ENCODE data around the gene CEP85L.

The CEP85L gene

GRCh38 chr6:118667988-118668387 is 16.6 kb upstream of the CEP85L start:
- TF ChIP-seq ZNF70 (CRISPR knock-in tag; IDR thresholded peaks at IDR 0.05): no peak
- no peak for TF ChIP-seq TCF4 (CRISPR knock-in tag; IDR thresholded peaks at IDR 0.05; ENCODE audit: borderline replicate concordance)
- TF ChIP-seq PATZ1 (CRISPR knock-in tag; IDR thresholded peaks at IDR 0.05; ENCODE audit: borderline replicate concordance): no peak
- TF ChIP-seq CREB5 (CRISPR knock-in tag; IDR thresholded peaks at IDR 0.05; ENCODE audit: low read depth): no peak
- TF ChIP-seq OSR1 (CRISPR knock-in tag; IDR thresholded peaks at IDR 0.05): no peak
- no peak for TF ChIP-seq GLIS3 (CRISPR knock-in tag; IDR thresholded peaks at IDR 0.05)
- TF ChIP-seq ESRRG (CRISPR knock-in tag; IDR thresholded peaks at IDR 0.05): no peak
- no peak for TF ChIP-seq ZNF565 (CRISPR knock-in tag; conservative IDR thresholded peaks at IDR 0.05; ENCODE audit: low read depth)
- no peak for TF ChIP-seq ISL1 (CRISPR knock-in tag; IDR thresholded peaks at IDR 0.05)
- no peak for TF ChIP-seq TSHZ2 (CRISPR knock-in tag; IDR thresholded peaks at IDR 0.05)
- no peak for TF ChIP-seq TOX (CRISPR knock-in tag; IDR thresholded peaks at IDR 0.05; ENCODE audit: borderline replicate concordance)
- TF ChIP-seq, protein P1, sequence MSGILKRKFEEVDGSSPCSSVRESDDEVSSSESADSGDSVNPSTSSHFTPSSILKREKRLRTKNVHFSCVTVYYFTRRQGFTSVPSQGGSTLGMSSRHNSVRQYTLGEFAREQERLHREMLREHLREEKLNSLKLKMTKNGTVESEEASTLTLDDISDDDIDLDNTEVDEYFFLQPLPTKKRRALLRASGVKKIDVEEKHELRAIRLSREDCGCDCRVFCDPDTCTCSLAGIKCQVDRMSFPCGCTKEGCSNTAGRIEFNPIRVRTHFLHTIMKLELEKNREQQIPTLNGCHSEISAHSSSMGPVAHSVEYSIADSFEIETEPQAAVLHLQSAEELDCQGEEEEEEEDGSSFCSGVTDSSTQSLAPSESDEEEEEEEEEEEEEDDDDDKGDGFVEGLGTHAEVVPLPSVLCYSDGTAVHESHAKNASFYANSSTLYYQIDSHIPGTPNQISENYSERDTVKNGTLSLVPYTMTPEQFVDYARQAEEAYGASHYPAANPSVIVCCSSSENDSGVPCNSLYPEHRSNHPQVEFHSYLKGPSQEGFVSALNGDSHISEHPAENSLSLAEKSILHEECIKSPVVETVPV (CRISPR knock-in tag; IDR thresholded peaks at IDR 0.05): no peak
- no peak for TF ChIP-seq RARB (CRISPR knock-in tag; IDR thresholded peaks at IDR 0.05)
- TF ChIP-seq PPARA (CRISPR knock-in tag; IDR thresholded peaks at IDR 0.05; ENCODE audit: borderline replicate concordance): no peak
- no peak for TF ChIP-seq CSDC2 (CRISPR knock-in tag; IDR thresholded peaks at IDR 0.05)
- TF ChIP-seq ARNTL (CRISPR knock-in tag; IDR thresholded peaks at IDR 0.05; ENCODE audit: borderline replicate concordance, low read depth): no peak
- TF ChIP-seq ZNF8 (CRISPR knock-in tag; IDR thresholded peaks at IDR 0.05): no peak
- TF ChIP-seq ZFP3 (CRISPR knock-in tag; IDR thresholded peaks at IDR 0.05): no peak
- no peak for ATAC-seq

DNA sequence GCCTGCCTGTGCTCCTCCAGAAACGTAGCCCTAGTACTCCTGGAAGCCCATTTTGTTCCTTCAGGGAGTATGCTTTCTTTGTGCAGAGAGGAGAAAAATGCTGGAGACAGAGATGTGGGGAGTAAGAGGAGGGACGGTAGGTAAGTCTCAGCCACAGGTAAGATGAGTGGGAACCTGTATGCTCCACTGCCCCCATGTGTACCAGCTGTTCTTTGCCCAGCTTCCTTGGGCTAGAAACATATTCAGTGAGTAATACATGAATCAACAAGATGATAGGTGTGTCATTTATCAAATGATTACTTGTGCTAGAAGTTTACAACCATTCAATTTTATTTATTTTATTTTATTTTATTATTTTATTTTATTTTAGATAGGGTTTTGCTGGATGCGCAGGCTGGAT is 13.6 kb upstream of the CEP85L start:
- ATAC-seq: no peak
- no peak for TF ChIP-seq ZNF8 (CRISPR knock-in tag; IDR thresholded peaks at IDR 0.05)
- no peak for TF ChIP-seq CSDC2 (CRISPR knock-in tag; IDR thresholded peaks at IDR 0.05)
- TF ChIP-seq ARNTL (CRISPR knock-in tag; IDR thresholded peaks at IDR 0.05; ENCODE audit: borderline replicate concordance, low read depth): no peak
- TF ChIP-seq CREB5 (CRISPR knock-in tag; IDR thresholded peaks at IDR 0.05; ENCODE audit: low read depth): no peak

DNA sequence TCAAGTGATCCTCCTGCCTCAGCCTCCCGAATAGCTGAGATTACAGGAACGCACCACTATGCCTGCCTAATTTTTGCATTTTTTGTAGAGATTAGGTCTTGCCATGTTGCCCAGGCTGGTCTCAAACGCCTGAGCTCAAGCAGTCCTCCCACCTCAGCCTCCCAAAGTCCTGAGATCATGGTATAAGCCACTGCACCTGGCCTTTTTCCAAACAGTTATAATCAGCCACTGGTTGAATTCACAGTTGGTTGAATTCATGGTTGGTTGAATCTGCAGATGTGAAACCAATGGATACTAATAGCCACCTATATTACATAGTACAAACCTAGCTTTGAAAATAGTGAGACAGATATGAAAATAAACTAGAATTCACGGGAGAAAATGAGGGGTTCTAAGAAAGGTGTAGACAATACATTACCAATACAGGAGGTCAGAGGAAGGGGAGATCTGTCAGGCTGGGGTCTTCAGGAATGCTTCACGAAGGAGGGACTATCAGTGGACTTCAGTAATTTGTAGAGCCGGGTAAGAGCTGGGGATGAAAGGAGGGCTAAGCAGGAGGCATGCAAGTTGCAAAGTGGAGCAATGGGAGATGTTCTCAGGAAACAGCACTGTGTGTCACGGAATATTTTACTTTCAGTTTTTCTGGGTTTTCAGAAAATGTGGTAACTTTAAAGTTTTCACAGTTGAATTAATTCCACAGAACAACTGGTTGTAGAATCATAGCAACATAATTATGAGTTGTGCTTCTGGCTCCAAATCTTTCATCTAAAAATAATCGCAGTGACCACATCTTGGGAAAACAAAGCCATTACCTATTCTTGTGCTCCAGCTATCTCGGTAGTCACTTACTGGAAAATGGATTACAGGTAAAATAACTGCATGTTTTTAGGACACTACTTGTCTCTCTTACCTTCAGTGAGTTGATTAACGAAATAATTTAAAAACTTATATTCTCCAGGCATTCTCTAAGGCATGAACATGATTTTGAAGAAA is 12.9 kb upstream of the CEP85L start:
- TF ChIP-seq TOX (CRISPR knock-in tag; IDR thresholded peaks at IDR 0.05; ENCODE audit: borderline replicate concordance) (no peak), RARB (CRISPR knock-in tag; IDR thresholded peaks at IDR 0.05) (no peak), ZC3H10 (CRISPR knock-in tag; IDR thresholded peaks at IDR 0.05) (no peak), ZFP30 (CRISPR knock-in tag; IDR thresholded peaks at IDR 0.05) (no peak)
- ATAC-seq: no peak
